Measurements from ENCODE around the gene TNIP1.

Gene TNIP1

GRCh38 chr5:151106043-151106442 lies 25.2 kb upstream of the TNIP1 start:
- no peak overlapping the region for H3K4me3 ChIP-seq (ENCODE audit: insufficient read depth, low read depth, low read length)
- WGBS, 2 experiments = 90 to 95% methylated on average over 5 of the region's 5 CpGs

GRCh38 chr5:151105561-151105960 lies 24.7 kb upstream of the TNIP1 start:
- 95 to 96% methylated on average over 2 of the region's 2 CpGs for WGBS, 2 experiments
- no peaks in the 10 kb centered on the region for H3K4me1 ChIP-seq (ENCODE audit: control insufficient read depth, insufficient read depth, low read length)
- H3K27me3 ChIP-seq (ENCODE audit: control insufficient read depth, insufficient read depth, low read length, poor library complexity, severe bottlenecking) = no peaks in the 10 kb centered on the region
- H3K27ac ChIP-seq (ENCODE audit: insufficient read depth, low read depth, low read length, poor library complexity, severe bottlenecking) = no peak overlapping the region
- no peak overlapping the region for H3K4me3 ChIP-seq (ENCODE audit: insufficient read depth, low read depth, low read length)
- no peaks in the 10 kb centered on the region for H3K9me3 ChIP-seq (ENCODE audit: control insufficient read depth, low read length)
- H3K36me3 ChIP-seq (ENCODE audit: control insufficient read depth, insufficient read depth, low read length) = peaks cover 4% of the 10 kb centered on the region

More at GRCh38 chr5:151106043-151106442, 25.2 kb upstream of the TNIP1 start:
- no peaks in the 10 kb centered on the region for H3K27me3 ChIP-seq (ENCODE audit: control insufficient read depth, insufficient read depth, low read length, poor library complexity, severe bottlenecking)
- H3K9me3 ChIP-seq (ENCODE audit: control insufficient read depth, low read length) = no peaks in the 10 kb centered on the region
- peaks cover 4% of the 10 kb centered on the region for H3K36me3 ChIP-seq (ENCODE audit: control insufficient read depth, insufficient read depth, low read length)
- no peaks in the 10 kb centered on the region for H3K4me1 ChIP-seq (ENCODE audit: control insufficient read depth, insufficient read depth, low read length)
- H3K27ac ChIP-seq (ENCODE audit: insufficient read depth, low read depth, low read length, poor library complexity, severe bottlenecking) = no peak overlapping the region

GRCh38 chr5:151104795-151105194 lies 24.0 kb upstream of the TNIP1 start:
- H3K4me3 ChIP-seq (ENCODE audit: insufficient read depth, low read depth, low read length) = no peak overlapping the region
- H3K9me3 ChIP-seq (ENCODE audit: control insufficient read depth, low read length) = no peaks in the 10 kb centered on the region
- WGBS, 2 experiments = 95 to 97% methylated on average over 5 of the region's 5 CpGs
- H3K4me1 ChIP-seq (ENCODE audit: control insufficient read depth, insufficient read depth, low read length) = no peaks in the 10 kb centered on the region
- H3K27me3 ChIP-seq (ENCODE audit: control insufficient read depth, insufficient read depth, low read length, poor library complexity, severe bottlenecking) = no peaks in the 10 kb centered on the region
- no peak overlapping the region for H3K27ac ChIP-seq (ENCODE audit: insufficient read depth, low read depth, low read length, poor library complexity, severe bottlenecking)
- peaks cover 4% of the 10 kb centered on the region for H3K36me3 ChIP-seq (ENCODE audit: control insufficient read depth, insufficient read depth, low read length)

GRCh38 chr5:151101746-151102145 lies 20.9 kb upstream of the TNIP1 start:
- WGBS, 2 experiments = 98 to 100% methylated on average over 4 of the region's 4 CpGs
- Histone ChIP-seq H3K9me3 (ENCODE audit: control insufficient read depth, low read length) (no peaks in the 10 kb centered on the region), H3K4me3 (ENCODE audit: insufficient read depth, low read depth, low read length) (no peak overlapping the region), H3K4me1 (ENCODE audit: control insufficient read depth, insufficient read depth, low read length) (no peaks in the 10 kb centered on the region), H3K27me3 (ENCODE audit: control insufficient read depth, insufficient read depth, low read length, poor library complexity, severe bottlenecking) (no peaks in the 10 kb centered on the region), H3K27ac (ENCODE audit: insufficient read depth, low read depth, low read length, poor library complexity, severe bottlenecking) (no peak overlapping the region), H3K36me3 (ENCODE audit: control insufficient read depth, insufficient read depth, low read length) (peaks cover 4% of the 10 kb centered on the region)

- H3K4me1 ChIP-seq (ENCODE audit: control insufficient read depth, insufficient read depth, low read length) = no peaks in the 10 kb centered on the region
- WGBS, 2 experiments = 95 to 96% methylated on average over 9 of the region's 9 CpGs
- H3K36me3 ChIP-seq (ENCODE audit: control insufficient read depth, insufficient read depth, low read length) = peaks cover 4% of the 10 kb centered on the region
- H3K4me3 ChIP-seq (ENCODE audit: insufficient read depth, low read depth, low read length) = no peak overlapping the region
- H3K27ac ChIP-seq (ENCODE audit: insufficient read depth, low read depth, low read length, poor library complexity, severe bottlenecking) = no peak overlapping the region
- no peaks in the 10 kb centered on the region for H3K9me3 ChIP-seq (ENCODE audit: control insufficient read depth, low read length)
- no peaks in the 10 kb centered on the region for H3K27me3 ChIP-seq (ENCODE audit: control insufficient read depth, insufficient read depth, low read length, poor library complexity, severe bottlenecking)
These were observed 20.3 kb upstream of the TNIP1 start for GRCh38 chr5:151101151-151101550.

- Histone ChIP-seq H3K9me3 (ENCODE audit: control insufficient read depth, low read length) (no peaks in the 10 kb centered on the region), H3K36me3 (ENCODE audit: control insufficient read depth, insufficient read depth, low read length) (peaks cover 4% of the 10 kb centered on the region), H3K27me3 (ENCODE audit: control insufficient read depth, insufficient read depth, low read length, poor library complexity, severe bottlenecking) (no peaks in the 10 kb centered on the region), H3K27ac (ENCODE audit: insufficient read depth, low read depth, low read length, poor library complexity, severe bottlenecking) (no peak overlapping the region), H3K4me1 (ENCODE audit: control insufficient read depth, insufficient read depth, low read length) (no peaks in the 10 kb centered on the region), H3K4me3 (ENCODE audit: insufficient read depth, low read depth, low read length) (no peak overlapping the region)
- 70 to 98% methylated on average over 3 to 4 of the region's 4 CpGs for WGBS, 2 experiments
These were observed 19.8 kb upstream of the TNIP1 start for GRCh38 chr5:151100681-151101080.

GRCh38 chr5:151098768-151099121 lies 17.9 kb upstream of the TNIP1 start:
- Histone ChIP-seq H3K27ac (ENCODE audit: insufficient read depth, low read depth, low read length, poor library complexity, severe bottlenecking) (no peak overlapping the region), H3K4me1 (ENCODE audit: control insufficient read depth, insufficient read depth, low read length) (no peaks in the 10 kb centered on the region), H3K36me3 (ENCODE audit: control insufficient read depth, insufficient read depth, low read length) (peaks cover 4% of the 10 kb centered on the region), H3K9me3 (ENCODE audit: control insufficient read depth, low read length) (no peaks in the 10 kb centered on the region), H3K4me3 (ENCODE audit: insufficient read depth, low read depth, low read length) (no peak overlapping the region), H3K27me3 (ENCODE audit: control insufficient read depth, insufficient read depth, low read length, poor library complexity, severe bottlenecking) (no peaks in the 10 kb centered on the region)
- 92% methylated on average over 4 of the region's 4 CpGs for WGBS, 2 experiments

GRCh38 chr5:151097820-151098767 lies 17.3 kb upstream of the TNIP1 start:
- H3K27ac ChIP-seq (ENCODE audit: insufficient read depth, low read depth, low read length, poor library complexity, severe bottlenecking) = no peak overlapping the region
- H3K36me3 ChIP-seq (ENCODE audit: control insufficient read depth, insufficient read depth, low read length) = peaks cover 4% of the 10 kb centered on the region
- 92 to 94% methylated on average over 16 of the region's 16 CpGs for WGBS, 2 experiments
- no peaks in the 10 kb centered on the region for H3K27me3 ChIP-seq (ENCODE audit: control insufficient read depth, insufficient read depth, low read length, poor library complexity, severe bottlenecking)
- no peak overlapping the region for H3K4me3 ChIP-seq (ENCODE audit: insufficient read depth, low read depth, low read length)
- no peaks in the 10 kb centered on the region for H3K9me3 ChIP-seq (ENCODE audit: control insufficient read depth, low read length)
- no peaks in the 10 kb centered on the region for H3K4me1 ChIP-seq (ENCODE audit: control insufficient read depth, insufficient read depth, low read length)

- Histone ChIP-seq H3K27me3 (ENCODE audit: control insufficient read depth, insufficient read depth, low read length, poor library complexity, severe bottlenecking) (no peaks in the 10 kb centered on the region), H3K36me3 (ENCODE audit: control insufficient read depth, insufficient read depth, low read length) (peaks cover 4% of the 10 kb centered on the region), H3K9me3 (ENCODE audit: control insufficient read depth, low read length) (no peaks in the 10 kb centered on the region), H3K4me3 (ENCODE audit: insufficient read depth, low read depth, low read length) (no peak overlapping the region), H3K27ac (ENCODE audit: insufficient read depth, low read depth, low read length, poor library complexity, severe bottlenecking) (no peak overlapping the region), H3K4me1 (ENCODE audit: control insufficient read depth, insufficient read depth, low read length) (no peaks in the 10 kb centered on the region)
- WGBS, 2 experiments = 83 to 96% methylated on average over 6 of the region's 6 CpGs
These were observed 16.2 kb upstream of the TNIP1 start for GRCh38 chr5:151097061-151097460.

GRCh38 chr5:151096001-151096373 lies 15.2 kb upstream of the TNIP1 start:
- no peak overlapping the region for H3K4me3 ChIP-seq (ENCODE audit: insufficient read depth, low read depth, low read length)
- H3K27ac ChIP-seq (ENCODE audit: insufficient read depth, low read depth, low read length, poor library complexity, severe bottlenecking) = no peak overlapping the region
- no peaks in the 10 kb centered on the region for H3K36me3 ChIP-seq (ENCODE audit: control insufficient read depth, insufficient read depth, low read length)
- WGBS, 2 experiments = 81 to 88% methylated on average over 6 of the region's 6 CpGs
- H3K4me1 ChIP-seq (ENCODE audit: control insufficient read depth, insufficient read depth, low read length) = no peaks in the 10 kb centered on the region
- no peaks in the 10 kb centered on the region for H3K27me3 ChIP-seq (ENCODE audit: control insufficient read depth, insufficient read depth, low read length, poor library complexity, severe bottlenecking)
- H3K9me3 ChIP-seq (ENCODE audit: control insufficient read depth, low read length) = no peaks in the 10 kb centered on the region

Measured in ectodermal cell (in vitro differentiated cells).